ENCODE data around the gene PDE8B.

DNA sequence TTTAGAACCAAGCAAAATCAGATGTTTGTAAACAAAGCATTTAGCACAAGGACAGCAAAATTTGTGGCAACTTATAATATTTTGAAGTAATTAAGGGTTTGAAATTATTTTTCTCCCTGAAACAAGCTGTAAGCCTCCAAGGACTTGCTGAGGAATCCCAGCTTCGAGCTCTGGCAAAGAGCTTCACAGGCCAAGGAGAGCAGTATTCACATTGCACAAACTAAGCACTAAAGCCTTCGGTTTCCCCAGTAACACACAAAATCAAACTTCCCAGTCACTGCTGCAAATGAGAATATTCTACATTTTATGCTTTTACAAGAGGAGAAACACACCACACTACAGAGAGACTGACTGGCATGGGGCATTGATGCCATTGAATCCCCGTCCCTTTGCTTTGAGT lies 179.7 kb downstream of the PDE8B start:
- TF ChIP-seq POLR2AphosphoS5 (IDR thresholded peaks at IDR 0.05; ENCODE audit: low read depth, low read length) (no peak), POLR2A (IDR thresholded peaks at IDR 0.05; ENCODE audit: low read depth, low read length) (no peak), TAF1 (IDR thresholded peaks at IDR 0.05; ENCODE audit: low read depth, low read length) (no peak), POU2F2 (IDR thresholded peaks at IDR 0.05; ENCODE audit: low read depth, low read length) (no peak), PAX5 (IDR thresholded peaks at IDR 0.05; ENCODE audit: insufficient read depth, low read length, severe bottlenecking) (no peak), SPI1 (IDR thresholded peaks at IDR 0.05; ENCODE audit: low read depth, low read length) (no peak)

Measured in GM12891 (cell line).